NCI-H2029 treated with DMSO at 0.1 percent for 48 hours (cell line): ENCODE data around the gene PKP3.
A peak's percentile ranks its signal among the peaks of the same experiment; 100 is the strongest.
"Not testable (repeated sequence)": the region's sequence is repeated elsewhere in the genome, so short reads cannot be mapped to it uniquely, and the experiment has no call there.

Experiments used
- DNase-seq: peaks from one replicate; lab custom pipeline; 2025; lab: John Stamatoyannopoulos, UW

Gene PKP3

DNA sequence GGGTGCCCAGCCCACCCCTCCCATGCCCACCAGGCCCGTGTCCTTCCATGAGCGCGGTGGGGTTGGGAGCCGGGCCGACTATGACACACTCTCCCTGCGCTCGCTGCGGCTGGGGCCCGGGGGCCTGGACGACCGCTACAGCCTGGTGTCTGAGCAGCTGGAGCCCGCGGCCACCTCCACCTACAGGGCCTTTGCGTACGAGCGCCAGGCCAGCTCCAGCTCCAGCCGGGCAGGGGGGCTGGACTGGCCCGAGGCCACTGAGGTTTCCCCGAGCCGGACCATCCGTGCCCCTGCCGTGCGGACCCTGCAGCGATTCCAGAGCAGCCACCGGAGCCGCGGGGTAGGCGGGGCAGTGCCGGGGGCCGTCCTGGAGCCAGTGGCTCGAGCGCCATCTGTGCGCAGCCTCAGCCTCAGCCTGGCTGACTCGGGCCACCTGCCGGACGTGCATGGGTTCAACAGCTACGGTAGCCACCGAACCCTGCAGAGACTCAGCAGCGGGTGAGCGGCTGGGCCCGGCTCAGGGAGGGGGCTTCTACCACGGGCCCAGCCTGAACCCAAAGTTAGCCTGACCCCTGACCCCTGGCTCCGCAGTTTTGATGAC lies 3.0 kb downstream of the PKP3 start:
- DNase-seq = no peak

GRCh38 chr11:398826-399225 lies 4.8 kb downstream of the PKP3 start:
- DNase-seq = no peak

- no peak for DNase-seq
Observed at GRCh38 chr11:399731-400211, 5.8 kb downstream of the PKP3 start.

DNA sequence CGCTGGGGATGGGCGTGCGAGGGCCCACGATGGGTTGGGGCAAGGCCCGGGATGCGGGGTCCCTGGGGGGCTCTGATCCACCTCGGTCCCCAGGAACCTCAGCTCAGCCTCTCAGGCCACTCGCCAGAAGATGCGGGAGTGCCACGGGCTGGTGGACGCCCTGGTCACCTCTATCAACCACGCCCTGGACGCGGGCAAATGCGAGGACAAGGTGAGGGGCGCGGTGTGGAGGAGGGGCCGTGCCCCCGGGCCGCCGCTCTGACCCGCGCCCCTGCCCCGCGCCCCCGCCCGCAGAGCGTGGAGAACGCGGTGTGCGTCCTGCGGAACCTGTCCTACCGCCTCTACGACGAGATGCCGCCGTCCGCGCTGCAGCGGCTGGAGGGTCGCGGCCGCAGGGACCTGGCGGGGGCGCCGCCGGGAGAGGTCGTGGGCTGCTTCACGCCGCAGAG lies 6.3 kb downstream of the PKP3 start:
- DNase-seq = no peak

- DNase-seq = not testable (repeated sequence)
Observed at GRCh38 chr11:401196-401595, 7.2 kb downstream of the PKP3 start.

GRCh38 chr11:403021-403760 lies 9.2 kb downstream of the PKP3 start:
- DNase-seq = no peak

DNA sequence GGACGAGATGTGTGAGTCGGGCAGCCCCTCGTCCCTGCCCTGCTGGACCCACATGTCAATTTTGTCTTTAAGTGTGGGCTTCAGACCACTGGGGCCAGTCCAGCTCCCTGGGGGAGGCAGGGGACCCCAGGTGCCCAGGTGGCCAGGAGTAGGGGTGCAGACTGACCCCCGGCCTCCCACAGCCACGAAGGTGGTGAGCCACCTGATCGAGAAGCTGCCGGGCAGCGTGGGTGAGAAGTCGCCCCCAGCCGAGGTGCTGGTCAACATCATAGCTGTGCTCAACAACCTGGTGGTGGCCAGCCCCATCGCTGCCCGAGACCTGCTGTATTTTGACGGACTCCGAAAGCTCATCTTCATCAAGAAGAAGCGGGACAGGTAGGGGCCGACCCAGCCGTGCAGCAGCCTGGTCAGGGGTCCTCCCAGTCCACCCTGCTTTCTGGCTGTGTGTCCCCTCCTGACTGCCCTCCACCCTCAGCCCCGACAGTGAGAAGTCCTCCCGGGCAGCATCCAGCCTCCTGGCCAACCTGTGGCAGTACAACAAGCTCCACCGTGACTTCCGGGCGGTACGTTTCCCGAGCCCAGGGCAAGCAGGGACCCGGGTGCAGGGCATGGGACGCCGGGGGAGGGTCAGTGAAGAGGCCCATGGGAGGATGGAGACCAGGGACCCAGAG lies 9.9 kb downstream of the PKP3 start:
- no peak for DNase-seq

- no peak for DNase-seq
Observed at GRCh38 chr11:404551-405264, 10.7 kb downstream of the PKP3 start.

GRCh38 chr11:405323-405953 lies 11.4 kb downstream of the PKP3 start:
- no peak for DNase-seq

DNA sequence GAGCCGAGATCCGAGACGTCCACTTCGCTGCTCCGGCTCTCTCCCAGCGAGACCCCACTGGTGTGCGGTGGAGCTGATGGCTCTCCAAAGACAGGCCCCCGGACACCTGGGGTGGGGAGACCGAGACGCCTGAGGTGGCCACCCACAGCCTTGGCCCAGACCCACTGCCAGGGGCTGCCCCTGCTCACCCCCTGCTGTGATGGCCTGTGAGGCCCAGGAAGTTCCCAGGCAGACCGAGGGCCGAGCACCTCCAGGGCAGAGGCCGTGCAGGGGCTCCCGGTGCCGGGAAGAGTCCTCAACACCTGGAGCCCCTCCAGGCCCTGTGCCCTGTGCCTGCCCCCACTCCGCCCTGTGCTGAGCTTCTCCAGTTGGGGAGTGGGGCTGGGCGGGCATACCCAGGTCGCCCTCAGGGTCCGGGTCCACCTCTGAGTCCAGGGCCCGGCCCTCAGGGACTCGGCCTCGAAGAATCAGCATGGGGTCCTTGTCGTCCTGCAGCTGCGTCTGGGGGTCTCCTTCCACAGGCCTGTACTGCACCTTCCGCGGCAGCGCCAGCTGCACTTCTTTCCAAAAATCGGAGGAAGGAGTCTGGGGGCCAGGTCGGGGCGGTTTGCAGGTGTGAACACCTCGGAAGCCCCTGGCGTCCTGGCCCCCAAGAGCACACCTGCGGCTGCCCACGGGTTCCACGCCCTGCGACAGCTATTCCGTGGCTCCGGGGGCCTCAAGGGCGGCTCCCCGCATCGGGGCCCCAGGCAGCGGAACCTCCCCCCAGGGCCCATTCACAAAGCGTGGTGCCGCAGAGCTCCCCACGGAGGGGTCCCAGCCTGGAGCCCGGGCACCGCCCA lies 12.2 kb downstream of the PKP3 start:
- DNase-seq = no peak

DNA sequence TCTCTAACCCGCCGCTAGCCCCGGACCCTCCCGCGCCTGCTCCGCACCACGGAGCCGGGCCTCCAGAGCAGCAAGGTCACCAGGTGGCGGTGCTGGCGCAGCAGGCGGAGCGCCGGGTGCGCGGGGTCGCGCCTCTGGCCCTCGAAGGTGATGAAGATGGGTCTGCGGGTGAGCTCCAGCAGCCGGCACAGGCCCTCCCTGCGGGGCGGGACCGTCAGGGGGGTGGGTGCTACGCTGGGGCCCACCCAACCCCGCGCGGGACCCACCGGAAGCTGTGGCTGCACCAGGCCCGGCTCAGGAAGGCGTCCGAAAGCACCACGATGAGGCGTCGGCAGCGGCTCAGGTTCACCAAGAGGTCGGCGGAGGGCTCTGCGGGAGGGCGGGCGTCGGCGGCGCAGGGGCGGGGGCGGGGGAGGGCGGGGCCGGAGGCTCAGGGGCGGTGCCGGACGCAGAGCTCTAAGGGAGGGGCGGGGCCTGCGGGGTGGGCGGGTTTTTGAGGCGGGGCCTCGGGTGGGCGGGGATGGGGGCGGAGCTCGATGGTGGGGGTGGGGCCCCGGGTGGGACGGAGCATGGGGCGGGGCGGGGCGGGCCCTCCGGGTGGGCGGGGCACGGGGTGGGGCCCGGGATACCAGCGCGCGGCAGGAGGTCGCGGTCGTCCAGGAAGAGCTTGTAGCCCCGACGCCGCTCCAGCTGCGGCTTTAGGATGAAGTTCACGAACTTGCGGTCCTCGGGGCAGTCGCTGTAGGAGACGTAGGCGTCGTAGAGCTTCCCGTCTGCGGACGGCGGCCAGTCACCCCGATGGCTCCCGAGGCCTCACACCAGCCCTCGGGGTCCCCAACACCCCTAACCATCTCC lies 13.0 kb downstream of the PKP3 start:
- DNase-seq = peak; percentile 13

- DNase-seq = no peak
Observed at GRCh38 chr11:407651-408123, 13.7 kb downstream of the PKP3 start.

DNA sequence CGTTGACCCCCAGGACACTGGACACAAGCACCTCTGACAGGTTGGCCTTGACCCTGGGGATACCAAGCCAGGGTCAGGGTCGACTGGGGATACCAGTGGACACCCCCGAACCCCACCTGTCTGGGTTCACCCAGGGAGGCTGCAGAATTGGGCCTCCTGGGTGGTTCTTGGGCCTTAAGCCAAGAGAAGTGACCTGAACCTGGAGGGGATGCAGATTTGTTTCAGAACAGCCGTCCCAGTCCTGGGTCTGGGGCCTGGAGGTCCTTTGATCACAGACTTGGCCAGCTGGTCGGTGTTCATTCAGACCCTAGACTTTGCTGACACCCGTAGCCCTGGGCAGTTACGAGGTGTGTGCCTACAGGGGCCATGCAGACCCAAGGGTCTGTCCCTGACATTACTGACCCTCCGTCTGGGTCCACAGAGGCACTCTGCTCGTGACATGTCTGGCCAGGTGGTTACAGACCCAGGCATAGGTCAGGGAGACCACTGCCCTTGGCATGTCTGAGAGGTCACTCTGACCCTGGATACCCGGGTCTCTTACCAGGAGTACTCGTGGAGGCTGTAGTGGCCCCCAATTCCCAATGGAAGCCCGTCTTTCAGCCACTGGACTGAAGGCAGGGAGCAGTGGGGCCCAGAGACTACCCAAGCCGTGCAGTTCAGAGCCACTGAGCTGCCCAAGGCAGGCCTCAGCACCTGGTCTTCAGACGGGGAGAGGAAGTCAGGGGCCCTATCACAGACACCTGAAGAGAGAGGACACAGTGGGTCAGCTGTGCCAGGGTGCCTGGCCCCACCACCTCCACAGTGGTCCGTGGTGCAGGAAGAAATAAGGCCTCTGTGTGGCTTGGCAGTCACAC lies 14.4 kb downstream of the PKP3 start:
- DNase-seq = no peak

- no peak for DNase-seq
Observed at GRCh38 chr11:409008-409599, 15.1 kb downstream of the PKP3 start.

GRCh38 chr11:409600-410483 lies 15.8 kb downstream of the PKP3 start:
- no peak for DNase-seq

DNA sequence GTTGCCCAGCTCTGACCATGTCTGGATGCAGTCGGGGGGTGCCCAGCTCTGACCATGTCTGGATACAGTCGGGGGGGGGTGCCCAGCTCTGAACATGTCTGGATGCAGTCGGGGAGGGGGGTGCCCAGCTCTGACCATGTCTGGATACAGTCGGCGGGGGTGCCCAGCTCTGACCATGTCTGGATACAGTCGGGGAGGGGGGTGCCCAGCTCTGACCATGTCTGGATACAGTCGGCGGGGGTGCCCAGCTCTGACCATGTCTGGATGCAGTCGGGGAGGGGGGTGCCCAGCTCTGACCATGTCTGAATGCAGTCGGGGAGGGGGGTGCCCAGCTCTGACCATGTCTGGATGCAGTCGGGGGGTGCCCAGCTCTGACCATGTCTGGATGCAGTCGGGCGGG lies 16.7 kb downstream of the PKP3 start:
- not testable (repeated sequence) for DNase-seq

- not testable (repeated sequence) for DNase-seq
Observed at GRCh38 chr11:411520-411919, 17.5 kb downstream of the PKP3 start.
